HG02938 (cell line): ENCODE measurements around the gene TMEM108.

Source experiments
- ATAC-seq: cut with Tn5 transposase; IDR thresholded peaks from one replicate; pipeline ENCODE4 v1.9.1; 2021; ENCODE audit warnings: mild to moderate bottlenecking, moderate library complexity; ENCODE audit not compliant: unreplicated experiment

Gene TMEM108

DNA sequence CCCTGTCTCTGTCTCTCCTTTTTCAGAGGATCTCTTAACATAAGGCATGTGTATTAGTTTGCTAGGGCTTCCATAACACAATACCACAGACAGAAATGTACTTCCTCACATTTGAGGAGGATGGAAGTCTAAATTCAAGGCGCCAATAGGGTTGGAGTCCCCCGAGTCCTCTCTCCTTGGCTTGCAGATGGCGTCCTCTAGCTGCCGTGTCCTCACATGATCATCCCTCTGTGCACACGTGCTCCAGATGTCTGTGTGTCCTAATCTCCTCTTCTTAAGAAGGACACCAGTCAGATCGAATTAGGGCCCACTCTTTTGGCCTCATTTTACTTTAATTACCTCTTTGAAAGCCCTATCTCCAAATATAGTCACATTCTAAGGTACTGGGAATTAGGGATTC, 338.6 kb downstream of the TMEM108 start:
- ATAC-seq = no peak

DNA sequence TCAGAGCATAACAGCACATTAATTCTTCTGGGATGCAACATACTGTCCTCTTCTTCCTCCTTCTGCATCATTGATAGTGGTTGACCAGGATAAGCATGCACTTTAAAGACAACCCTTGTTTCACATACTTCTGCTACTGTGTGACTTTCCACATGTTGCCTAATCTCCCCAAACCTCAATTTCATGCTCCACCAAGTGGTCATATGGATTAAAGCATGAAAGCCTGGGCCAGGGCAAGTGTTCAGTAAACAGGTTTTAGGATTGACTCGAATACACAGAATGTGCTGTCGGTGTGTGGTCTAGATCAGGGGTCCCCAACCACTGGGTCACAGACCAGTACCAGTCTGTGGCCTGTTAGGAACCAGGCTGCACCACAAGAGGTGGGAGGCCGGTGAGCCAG, 339.2 kb downstream of the TMEM108 start:
- ATAC-seq = no peak

DNA sequence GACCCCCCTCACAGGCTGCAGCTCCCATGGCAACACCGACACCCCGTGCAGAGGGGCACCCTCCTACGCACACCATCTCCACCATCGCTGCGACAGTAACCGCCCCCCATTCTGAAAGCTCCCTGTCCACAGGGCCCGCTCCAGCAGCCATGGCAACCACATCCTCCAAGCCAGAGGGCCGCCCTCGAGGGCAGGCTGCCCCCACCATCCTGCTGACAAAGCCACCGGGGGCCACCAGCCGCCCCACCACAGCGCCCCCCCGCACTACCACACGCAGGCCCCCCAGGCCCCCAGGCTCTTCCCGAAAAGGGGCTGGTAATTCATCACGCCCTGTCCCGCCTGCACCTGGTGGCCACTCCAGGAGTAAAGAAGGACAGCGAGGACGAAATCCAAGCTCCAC, 341.7 kb downstream of the TMEM108 start:
- no peak for ATAC-seq

DNA sequence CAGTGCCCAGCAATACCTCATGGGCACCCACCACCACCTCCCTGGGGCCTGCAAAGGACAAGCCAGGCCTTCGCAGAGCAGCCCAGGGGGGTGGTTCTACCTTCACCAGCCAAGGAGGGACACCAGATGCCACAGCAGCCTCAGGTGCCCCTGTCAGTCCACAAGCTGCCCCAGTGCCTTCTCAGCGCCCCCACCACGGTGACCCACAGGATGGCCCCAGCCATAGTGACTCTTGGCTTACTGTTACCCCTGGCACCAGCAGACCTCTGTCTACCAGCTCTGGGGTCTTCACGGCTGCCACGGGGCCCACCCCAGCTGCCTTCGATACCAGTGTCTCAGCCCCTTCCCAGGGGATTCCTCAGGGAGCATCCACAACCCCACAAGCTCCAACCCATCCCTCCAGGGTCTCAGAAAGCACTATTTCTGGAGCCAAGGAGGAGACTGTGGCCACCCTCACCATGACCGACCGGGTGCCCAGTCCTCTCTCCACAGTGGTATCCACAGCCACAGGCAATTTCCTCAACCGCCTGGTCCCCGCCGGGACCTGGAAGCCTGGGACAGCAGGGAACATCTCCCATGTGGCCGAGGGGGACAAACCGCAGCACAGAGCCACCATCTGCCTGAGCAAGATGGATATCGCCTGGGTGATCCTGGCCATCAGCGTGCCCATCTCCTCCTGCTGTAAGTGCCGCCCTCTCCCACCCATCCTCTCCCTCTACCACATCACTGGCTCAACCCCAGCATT, 342.5 kb downstream of the TMEM108 start:
- no peak for ATAC-seq

DNA sequence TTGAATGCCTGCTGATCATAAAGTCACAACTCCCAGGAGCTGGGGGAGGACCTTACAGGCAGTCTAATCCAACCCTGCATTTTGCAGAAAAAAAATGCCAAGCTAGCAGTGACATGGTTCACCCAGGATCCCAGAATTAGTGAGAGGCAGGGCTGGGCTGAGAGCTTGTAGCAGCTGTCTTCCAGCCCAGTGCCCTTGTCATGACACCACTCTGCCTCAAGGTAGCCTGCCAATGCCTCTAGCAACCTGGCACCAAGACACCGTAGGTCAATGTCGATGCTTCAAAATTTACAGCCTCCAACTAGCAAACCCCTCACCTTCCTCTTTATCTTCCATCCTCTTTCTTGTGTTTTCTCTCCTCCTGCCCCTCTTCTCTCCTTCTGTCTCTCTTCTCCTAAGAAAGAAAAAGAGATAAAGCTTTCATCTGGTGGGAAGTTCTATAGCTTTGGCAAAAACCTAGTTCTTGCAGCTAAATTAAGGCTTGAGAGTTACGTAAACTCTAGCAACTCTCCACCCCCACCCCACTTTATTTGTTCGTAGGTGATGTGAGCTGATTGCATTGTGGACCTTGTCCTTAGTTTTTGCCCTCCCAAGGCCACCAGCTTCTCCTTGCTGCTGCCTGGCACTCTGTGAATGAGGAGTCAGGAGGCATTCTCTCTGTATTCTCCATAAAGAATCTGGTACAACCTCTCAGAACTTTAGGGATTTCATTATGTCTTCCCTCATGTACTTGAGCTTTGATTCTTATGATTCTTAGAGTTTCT, 343.3 kb downstream of the TMEM108 start:
- no peak for ATAC-seq

DNA sequence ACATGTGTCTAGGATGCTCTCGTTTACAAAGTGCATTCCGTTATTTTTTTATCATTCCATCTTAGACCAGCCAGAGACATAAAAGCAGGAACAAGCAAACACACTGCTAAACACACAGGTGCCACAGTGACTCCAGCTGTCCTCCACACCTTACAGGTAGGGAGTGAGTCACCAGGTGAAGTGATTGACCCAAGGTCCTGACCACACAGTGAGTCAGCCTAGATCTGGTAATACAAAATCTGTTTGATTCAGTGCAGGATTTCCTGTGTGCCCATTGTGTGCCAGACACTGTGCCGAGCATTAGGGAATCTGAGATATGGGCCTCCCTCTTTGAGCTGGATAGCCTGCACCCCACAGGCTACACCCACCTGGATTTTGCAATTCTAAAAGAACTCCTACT, 345.0 kb downstream of the TMEM108 start:
- ATAC-seq = no peak

DNA sequence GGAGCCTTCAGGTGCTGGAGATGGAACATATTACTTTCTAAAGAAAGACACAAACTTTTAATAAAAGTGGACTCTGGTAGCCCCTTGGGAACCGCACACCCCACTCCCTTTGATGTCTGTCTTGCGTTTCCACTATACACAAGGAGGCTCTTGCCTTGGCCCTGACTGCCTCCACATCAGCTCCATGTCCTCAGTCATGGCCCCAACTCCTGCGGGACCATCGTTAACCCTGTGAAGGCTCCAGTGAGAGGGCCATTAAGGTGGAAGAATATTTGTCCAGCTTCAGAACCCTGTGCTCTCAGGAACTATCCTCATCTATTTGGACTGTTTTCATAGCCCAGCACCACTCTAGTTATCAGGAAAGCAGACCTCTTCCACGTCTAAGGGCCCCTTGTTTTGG, 345.6 kb downstream of the TMEM108 start:
- ATAC-seq = no peak

DNA sequence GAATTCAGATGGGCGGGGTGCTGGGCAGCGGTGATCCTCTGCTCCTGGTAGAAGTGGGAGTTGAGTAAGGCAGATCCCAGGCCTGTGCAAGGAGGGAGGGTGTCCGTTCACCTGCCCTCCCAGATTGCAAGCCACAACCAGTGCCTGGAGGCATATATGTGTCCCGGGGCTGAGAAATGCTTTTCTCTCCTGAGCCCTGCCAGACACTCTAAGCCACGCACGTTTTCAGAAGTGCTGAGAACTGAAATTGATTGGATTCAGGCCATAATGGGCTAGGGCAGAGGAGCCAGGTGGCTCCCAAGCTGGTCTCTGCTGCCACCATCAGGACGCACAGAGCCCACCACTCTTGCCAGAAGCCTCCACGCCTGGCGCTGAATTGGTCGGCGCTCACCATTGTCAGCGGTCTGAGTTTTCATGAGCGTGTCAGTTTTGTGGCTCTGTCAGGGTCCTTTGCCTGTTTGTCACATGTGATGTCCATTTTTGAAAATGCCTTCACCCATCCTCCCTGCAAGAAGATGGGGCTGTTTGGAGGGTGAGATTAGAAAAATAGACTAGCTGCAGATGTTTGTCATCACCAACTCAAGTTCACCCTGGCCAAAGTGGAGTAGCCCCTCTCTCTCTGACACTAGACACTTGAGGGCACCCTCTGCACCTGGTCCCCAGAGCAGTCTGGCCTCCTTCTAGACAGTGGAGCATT, 346.3 kb downstream of the TMEM108 start:
- ATAC-seq = peak; percentile 53

DNA sequence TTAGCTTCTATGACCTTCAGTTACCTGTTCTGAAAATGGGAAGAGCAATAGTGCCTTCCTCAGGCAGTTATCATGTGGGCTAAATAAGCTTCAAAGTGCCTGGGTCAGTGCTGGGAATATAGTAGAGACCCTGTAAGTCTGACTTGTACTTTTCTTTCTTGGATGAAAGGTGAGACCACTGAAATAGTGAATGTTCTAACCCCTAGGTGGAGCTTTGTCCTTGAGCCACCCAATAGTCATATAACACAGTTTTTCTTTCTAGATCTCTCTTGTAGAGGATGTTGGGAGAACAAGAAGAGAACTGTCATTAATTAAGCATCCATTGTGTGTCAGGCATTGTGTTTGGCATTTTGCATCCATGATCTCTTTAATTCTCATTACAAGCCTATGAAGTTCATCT, 348.7 kb downstream of the TMEM108 start:
- ATAC-seq = no peak

DNA sequence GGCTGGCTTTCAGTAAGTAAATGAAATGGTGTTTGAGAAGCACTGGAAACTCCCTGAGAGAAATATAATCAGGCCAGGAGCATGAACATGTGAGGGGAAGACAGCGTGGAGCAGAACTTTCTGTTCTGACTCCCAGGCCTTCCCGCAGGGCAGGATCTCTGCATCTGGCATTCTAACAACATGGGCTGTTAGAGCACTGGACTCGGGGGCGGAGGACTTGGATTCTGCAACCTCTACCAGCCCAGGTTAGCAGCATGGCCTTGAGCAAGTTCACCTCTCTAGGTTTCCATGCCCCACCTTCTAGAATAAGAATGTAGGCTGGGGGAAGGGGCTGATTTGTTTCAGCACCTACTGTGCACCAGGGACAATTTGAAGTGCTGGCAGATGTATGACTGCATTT, 349.1 kb downstream of the TMEM108 start:
- no peak for ATAC-seq

DNA sequence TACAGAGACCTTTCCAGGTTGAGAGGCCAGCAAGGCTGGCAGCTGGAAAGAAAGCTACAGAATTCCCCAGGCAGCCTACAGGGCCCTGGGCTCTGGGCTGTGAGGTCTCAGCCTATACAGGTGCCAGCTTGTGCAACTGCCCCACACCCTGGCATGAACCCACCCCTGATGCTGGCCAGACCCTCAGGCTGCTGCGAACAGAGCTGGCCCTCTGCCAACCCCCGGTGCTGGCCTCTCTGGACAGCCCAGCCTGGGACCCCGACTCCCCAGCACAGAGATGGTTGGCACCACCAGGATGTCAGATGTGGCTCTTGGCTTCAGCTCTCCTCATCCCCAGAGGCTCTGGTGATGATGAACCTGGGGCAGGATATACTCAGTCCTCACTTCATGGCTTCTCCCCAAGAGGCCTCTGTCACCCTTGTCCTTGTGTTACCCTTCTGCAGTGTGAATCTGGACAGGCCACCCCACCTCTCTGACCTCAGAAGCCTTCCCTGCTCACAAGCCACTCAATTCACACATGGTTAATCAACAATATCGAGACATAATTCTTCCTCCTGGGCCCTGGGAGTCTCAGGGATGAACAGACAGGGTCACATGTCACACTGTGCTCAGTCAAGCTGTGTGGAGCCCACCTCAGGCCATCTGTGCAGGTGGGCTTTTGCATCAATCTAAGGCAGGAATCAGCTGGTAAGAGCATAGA, 350.7 kb downstream of the TMEM108 start:
- no peak for ATAC-seq

DNA sequence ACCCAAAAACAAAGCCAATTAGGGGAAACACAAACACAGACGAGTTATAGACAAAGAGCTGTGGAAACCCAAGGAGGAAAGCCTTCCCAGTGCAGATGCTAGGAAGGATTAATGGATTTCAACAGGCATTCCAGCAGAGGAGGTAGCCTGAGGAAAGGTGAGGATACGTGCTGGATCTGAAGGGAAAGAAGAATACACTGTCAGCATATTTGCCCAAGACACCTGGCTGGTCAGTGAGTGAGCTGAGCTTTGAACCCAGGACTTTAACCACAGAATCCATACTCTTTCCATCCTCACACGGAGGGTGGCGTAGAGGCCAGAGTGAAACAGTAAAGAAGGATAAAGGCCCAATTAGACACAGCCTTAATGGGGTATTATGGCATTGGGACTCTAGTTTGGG, 352.5 kb downstream of the TMEM108 start:
- ATAC-seq = no peak

DNA sequence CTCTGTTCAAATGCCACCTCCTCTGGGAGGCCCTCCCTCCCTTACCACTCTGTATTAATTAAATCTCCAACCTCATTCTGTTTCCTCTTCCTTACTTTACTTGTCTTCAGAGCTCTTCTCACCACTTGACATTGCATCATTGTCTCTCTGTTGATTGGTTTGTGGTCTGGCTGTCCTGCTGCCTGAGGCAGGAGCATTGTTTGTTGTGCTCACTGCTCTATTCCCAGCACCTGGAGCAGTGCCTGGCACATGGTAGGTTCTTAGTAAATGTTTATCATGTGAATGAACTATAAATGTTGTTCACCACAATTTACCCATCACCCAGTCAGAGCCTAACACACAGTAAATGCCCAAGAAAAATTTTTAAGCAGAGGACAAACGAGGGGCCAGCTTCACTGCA, 355.0 kb downstream of the TMEM108 start:
- ATAC-seq = no peak

DNA sequence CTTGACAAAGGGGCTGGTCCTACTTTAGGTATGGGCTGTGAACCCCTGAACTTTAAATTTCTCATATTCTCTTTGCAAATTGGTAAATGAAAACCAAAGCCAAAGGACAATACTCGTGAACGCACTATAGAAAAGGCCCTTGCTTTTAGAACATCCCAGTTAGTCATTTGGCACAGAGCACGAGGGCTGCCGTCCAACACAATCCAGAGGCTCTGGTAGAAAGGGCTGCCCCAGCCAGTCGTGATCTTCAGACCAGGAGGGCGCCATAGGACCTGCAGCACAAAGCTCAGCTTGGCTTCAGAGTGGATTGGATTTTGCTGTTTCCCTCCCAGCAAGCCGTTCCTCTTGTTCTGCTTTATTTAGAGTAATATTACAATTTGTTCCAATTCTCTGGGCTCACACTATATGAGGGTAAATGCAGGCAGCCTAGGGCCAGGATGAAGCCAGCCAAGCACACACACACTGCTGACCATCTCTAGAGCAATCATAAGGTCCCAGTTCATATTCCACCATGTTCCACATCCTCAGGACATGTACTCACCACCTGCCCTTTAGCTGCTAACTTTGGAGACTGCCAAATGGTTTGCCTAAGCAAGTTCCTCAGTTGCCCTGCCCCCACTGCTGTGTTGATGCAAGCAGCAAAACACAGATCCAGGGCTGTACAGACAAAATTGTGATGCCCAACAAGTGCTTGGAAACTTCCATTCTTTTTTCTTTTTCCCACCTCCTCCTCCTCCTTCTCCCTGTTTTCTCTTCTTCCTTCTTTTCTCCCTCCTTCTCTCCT, 355.7 kb downstream of the TMEM108 start:
- no peak for ATAC-seq

DNA sequence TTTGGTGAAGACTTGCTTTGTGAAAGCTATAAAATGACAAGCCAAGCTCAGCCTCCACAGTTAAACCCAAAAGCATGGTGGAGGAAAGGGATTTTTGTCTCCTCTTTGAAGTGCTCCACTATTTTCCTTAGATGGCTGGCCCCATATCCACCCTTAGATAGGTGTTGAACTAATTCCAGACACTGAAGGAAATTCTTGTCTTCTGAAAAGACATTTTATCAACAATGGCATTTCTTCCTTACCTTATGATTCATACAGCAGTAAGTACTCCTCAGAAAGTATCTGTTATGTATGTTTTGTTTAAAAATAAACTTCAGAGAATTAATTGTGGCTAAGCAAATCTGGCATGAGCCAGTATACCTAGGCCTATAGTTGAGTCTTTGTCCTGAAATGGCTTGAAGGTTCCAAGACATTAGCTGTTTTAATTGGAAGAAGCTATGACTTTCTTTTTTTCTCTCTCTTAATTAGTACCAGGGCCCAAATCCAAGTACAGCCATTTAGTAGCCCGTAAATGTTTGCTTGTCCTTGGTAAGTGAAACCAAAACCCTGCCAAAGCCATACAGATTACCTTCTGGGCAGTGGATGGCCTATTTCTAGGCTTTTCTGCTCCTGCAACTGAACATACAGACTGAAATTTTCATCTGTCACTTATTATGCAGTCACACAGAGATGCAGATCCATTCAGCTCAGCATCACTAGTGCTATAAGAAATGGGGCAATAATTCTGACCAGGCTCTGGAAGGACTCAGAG, 356.5 kb downstream of the TMEM108 start:
- no peak for ATAC-seq

DNA sequence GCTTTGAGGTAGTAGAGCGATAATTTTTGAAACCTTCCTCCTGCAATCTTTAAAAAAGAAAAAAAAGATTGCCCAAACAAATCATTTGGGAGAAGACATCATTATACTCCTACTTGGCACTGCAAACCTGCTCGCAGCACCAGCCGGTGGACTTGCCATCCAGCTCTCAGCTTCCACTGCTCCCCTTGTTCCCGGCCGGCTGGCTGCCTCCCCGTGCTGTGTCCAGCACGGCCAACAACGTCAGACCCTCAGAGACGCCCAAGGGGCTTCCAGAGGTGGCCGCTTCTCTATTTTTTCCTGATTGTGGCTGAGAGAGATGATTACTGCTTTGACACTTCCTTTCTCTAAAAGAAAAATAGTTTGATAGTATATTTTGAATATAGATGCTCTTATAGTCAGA, 358.7 kb downstream of the TMEM108 start:
- ATAC-seq = no peak

DNA sequence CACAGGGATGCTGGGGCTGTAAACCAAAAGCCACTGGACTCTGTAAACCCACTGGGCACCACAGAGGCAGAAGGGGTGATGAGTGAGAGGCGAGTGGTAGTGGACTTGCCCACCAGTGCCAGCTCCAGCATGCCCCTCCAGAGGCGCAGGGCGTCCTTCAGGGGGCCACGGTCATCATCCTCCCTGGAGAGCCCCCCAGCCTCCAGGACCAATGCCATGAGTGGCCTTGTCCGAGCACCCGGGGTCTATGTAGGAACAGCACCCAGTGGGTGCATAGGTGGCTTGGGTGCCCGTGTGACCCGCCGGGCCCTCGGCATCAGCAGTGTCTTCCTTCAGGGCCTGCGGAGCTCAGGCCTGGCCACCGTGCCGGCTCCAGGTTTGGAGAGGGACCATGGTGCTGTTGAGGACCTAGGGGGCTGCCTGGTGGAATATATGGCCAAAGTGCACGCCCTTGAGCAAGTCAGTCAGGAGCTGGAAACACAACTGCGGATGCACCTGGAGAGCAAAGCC, 361.9 kb downstream of the TMEM108 start, which contains the start of gene BFSP2:
Gene BFSP2, plus strand, starts transcription at position 51 of the 510 bp plus-strand sequence. Its CDS starts 28 bp downstream, at position 79.
- ATAC-seq = no peak

DNA sequence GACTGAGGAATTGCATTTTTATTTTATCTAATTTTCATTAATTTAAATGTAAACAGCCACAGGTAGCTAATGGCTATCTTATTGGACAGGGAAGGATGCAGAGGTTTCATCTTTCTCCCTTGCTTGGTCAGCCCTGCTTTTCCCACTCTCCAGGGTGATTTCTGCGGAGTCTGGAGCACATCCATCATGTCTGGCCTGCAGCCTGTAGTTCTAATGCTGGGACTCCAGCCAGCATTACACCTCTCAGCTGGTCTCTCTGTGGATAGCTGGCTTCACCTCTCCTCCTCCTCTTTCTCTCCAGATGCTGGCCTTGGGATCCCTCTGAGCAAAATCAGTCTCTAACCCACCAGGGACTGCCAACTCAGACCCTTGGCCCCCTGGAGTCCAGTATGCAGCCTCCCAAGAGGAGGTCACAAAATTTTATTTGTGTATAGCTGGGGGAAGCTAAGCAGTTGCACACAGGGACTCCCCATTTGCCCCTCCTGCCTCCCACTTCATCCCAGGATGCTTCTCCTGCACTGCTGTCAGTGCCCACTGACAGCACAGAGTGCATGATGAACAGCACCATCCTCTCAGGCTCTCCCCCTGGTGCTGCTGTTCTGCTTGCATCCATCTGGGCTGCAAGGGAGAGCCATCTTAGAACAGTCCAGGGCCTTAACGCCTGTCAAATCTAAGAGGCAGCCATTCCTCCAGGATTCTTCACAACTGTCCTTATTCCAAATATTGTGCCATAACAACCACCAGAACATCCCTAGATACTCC, 363.4 kb downstream of the TMEM108 start:
- no peak for ATAC-seq

DNA sequence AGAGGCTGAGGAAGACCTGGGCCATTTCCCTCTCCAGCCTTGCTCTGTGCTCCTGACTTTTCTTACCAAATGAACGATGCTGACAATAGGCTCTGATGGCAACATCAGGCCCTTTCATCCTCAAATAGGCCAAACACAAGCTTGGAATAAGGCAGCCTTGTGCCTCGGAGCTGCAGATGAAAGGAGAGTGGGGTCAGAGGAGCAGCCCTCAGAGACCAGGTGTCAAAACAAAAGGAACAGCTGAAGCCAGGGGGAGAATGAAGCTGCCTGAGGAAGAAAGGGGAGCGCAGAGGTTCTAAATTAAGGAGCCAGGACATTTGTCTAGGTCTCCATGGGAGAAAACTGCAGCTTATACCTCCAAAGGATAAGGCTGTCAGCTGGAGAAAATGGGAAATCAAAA, 366.7 kb downstream of the TMEM108 start:
- ATAC-seq = no peak
